SK-N-SH treated with all-trans-retinoic acid at 6 μM for 48 hours (cell line): ENCODE results near the gene R3HDML.

Experiments used
- BACH2 ChIP-seq: fragments of 250-450 bp; sonication (Bioruptor Pico); IDR thresholded peaks from 2 replicates; pipeline ENCODE4 v1.9.0; 2021; ENCODE audit warnings: mild to moderate bottlenecking, borderline replicate concordance
- CSDC2 ChIP-seq: fragments of 250-450 bp; sonication (Bioruptor Pico); IDR thresholded peaks from 2 replicates; pipeline ENCODE4 v1.5.0; 2020; ENCODE audit warnings: mild to moderate bottlenecking, moderate library complexity
- OSR1 ChIP-seq: fragments of 250-450 bp; sonication (Bioruptor Pico); IDR thresholded peaks from 2 replicates; pipeline ENCODE4 v1.8.0; 2022; ENCODE audit warnings: moderate library complexity, mild to moderate bottlenecking, inconsistent platforms
- SNAI2 ChIP-seq: fragments of 250-450 bp; sonication (Bioruptor Pico); IDR thresholded peaks from 2 replicates; pipeline ENCODE4 v1.5.0; 2020; ENCODE audit warnings: mild to moderate bottlenecking, moderate library complexity
- TOX ChIP-seq: fragments of 250-450 bp; sonication (Bioruptor Pico); IDR thresholded peaks from 2 replicates; pipeline ENCODE4 v1.8.0; 2021; ENCODE audit warnings: mild to moderate bottlenecking, moderate library complexity, borderline replicate concordance
- ZC3H10 ChIP-seq: fragments of 250-450 bp; sonication (Bioruptor Pico); IDR thresholded peaks from 2 replicates; pipeline ENCODE4 v1.5.1; 2021; ENCODE audit warnings: mild to moderate bottlenecking, moderate library complexity
- ZFP3 ChIP-seq: fragments of 250-450 bp; sonication (Bioruptor Pico); IDR thresholded peaks from 2 replicates; pipeline ENCODE4 v1.5.0; 2020; ENCODE audit warnings: mild to moderate bottlenecking, moderate library complexity
- ZFP30 ChIP-seq: fragments of 450-650 bp; formaldehyde crosslinking; IDR thresholded peaks from 2 replicates; pipeline ENCODE4 v1.5.0; 2022; ENCODE audit warnings: mild to moderate bottlenecking, moderate library complexity
- ZNF70 ChIP-seq: fragments of 450-650 bp; formaldehyde crosslinking; IDR thresholded peaks from 2 replicates; pipeline ENCODE4 v1.5.0; 2020; ENCODE audit warnings: mild to moderate bottlenecking, moderate library complexity
- ZNF8 ChIP-seq: fragments of 450-650 bp; formaldehyde crosslinking; IDR thresholded peaks from 2 replicates; pipeline ENCODE4 v1.5.0; 2020; ENCODE audit warnings: mild to moderate bottlenecking, moderate library complexity
- TF ChIP-seq, protein P1 (sequence below): fragments of 250-450 bp; sonication (Bioruptor Pico); IDR thresholded peaks from 2 replicates; pipeline ENCODE4 v1.8.0; 2021; ENCODE audit warnings: low read depth, mild to moderate bottlenecking, moderate library complexity, borderline replicate concordance
- TF ChIP-seq, protein P2 (sequence below): fragments of 250-450 bp; sonication (Bioruptor Pico); IDR thresholded peaks from 2 replicates; pipeline ENCODE4 v1.8.0; 2020; ENCODE audit warnings: mild to moderate bottlenecking, moderate library complexity, borderline replicate concordance

DNA sequence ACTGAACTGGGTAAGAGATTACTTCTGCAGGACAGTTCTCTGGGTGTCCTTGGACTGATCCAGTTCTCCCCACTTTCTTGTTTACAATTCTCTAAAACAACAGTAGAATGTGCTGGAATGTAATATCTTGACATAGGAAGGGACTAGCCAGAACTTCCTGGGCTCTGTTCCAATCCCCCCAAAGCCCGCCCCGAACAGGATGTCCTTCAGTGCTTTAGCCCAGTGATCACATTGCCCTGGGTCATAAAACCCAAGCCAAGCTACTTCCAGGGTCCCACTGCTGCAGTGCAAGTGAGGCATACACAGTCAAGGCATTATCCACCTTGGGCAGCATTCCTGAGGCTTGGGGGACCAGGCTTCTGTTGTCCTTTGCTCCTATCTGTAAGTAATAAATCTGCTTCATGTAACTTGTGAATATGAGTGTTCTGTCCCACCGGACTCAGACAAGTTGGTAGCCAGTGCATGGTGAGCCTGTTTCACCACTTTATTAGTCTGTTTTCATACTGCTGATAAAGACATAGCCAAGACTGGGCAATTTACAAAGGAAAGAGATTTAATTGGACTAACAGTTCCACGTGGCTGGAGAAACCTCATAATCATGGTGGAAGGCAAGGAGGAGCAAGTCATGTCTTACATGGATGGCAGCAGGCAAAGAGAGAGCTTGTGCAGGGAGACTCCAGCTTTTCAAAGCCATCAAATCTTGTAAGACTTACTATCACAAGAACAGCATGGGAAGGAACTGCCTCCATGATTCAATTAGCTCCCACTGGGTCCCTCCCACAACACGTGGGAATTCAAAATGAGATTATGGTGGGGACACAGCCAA is 49.4 kb upstream of the R3HDML start:
- TF ChIP-seq ZNF8 (no peak), CSDC2 (CRISPR knock-in tag) (no peak), ZFP30 (CRISPR knock-in tag) (no peak), SNAI2 (CRISPR knock-in tag) (no peak), ZFP3 (CRISPR knock-in tag) (no peak), OSR1 (CRISPR knock-in tag) (no peak), TOX (CRISPR knock-in tag) (no peak), ZC3H10 (CRISPR knock-in tag) (no peak), BACH2 (CRISPR knock-in tag) (no peak), ZNF70 (no peak)
- TF ChIP-seq, protein P1, sequence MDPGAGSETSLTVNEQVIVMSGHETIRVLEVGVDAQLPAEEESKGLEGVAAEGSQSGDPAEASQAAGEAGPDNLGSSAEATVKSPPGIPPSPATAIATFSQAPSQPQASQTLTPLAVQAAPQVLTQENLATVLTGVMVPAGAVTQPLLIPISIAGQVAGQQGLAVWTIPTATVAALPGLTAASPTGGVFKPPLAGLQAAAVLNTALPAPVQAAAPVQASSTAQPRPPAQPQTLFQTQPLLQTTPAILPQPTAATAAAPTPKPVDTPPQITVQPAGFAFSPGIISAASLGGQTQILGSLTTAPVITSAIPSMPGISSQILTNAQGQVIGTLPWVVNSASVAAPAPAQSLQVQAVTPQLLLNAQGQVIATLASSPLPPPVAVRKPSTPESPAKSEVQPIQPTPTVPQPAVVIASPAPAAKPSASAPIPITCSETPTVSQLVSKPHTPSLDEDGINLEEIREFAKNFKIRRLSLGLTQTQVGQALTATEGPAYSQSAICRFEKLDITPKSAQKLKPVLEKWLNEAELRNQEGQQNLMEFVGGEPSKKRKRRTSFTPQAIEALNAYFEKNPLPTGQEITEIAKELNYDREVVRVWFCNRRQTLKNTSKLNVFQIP (CRISPR knock-in tag): no peak
- TF ChIP-seq, protein P2, sequence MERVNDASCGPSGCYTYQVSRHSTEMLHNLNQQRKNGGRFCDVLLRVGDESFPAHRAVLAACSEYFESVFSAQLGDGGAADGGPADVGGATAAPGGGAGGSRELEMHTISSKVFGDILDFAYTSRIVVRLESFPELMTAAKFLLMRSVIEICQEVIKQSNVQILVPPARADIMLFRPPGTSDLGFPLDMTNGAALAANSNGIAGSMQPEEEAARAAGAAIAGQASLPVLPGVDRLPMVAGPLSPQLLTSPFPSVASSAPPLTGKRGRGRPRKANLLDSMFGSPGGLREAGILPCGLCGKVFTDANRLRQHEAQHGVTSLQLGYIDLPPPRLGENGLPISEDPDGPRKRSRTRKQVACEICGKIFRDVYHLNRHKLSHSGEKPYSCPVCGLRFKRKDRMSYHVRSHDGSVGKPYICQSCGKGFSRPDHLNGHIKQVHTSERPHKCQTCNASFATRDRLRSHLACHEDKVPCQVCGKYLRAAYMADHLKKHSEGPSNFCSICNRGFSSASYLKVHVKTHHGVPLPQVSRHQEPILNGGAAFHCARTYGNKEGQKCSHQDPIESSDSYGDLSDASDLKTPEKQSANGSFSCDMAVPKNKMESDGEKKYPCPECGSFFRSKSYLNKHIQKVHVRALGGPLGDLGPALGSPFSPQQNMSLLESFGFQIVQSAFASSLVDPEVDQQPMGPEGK (CRISPR knock-in tag): no peak
